NCI-H2196 (cell line): ENCODE measurements around the gene PDK4.
A peak's percentile ranks its signal among the peaks of the same experiment; 100 is the strongest.

Source experiments
- DNase-seq: peaks from one replicate; lab custom pipeline; 2025; ENCODE audit not compliant: unreplicated experiment; lab: John Stamatoyannopoulos, UW

The PDK4 gene

GRCh38 chr7:95596198-95597063 lies at the start of gene PDK4:
Gene PDK4 (minus strand): TSS chr7:95596516. CDS start chr7:95596293, 223 bp downstream.
- peak; percentile 91 for DNase-seq

- no peak for DNase-seq
These were observed 45.9 kb upstream of the PDK4 start for GRCh38 chr7:95642173-95642572.

- DNase-seq = no peak
These were observed 40.0 kb upstream of the PDK4 start for GRCh38 chr7:95636140-95636940.

- no peak for DNase-seq
These were observed 36.3 kb upstream of the PDK4 start for GRCh38 chr7:95632609-95633008.

GRCh38 chr7:95631527-95631926 lies 35.2 kb upstream of the PDK4 start:
- DNase-seq = no peak

GRCh38 chr7:95630702-95631458 lies 34.6 kb upstream of the PDK4 start:
- DNase-seq = no peak

- peak; percentile 60 for DNase-seq
These were observed 32.6 kb upstream of the PDK4 start for GRCh38 chr7:95628831-95629439.

GRCh38 chr7:95623788-95624187 lies 27.5 kb upstream of the PDK4 start:
- DNase-seq = no peak

- DNase-seq = no peak
These were observed 26.5 kb upstream of the PDK4 start for GRCh38 chr7:95622859-95623258.

GRCh38 chr7:95622001-95622549 lies 25.8 kb upstream of the PDK4 start:
- DNase-seq = no peak

GRCh38 chr7:95621404-95621803 lies 25.1 kb upstream of the PDK4 start:
- DNase-seq = no peak

GRCh38 chr7:95620631-95621030 lies 24.3 kb upstream of the PDK4 start:
- DNase-seq = no peak

GRCh38 chr7:95619921-95620320 lies 23.6 kb upstream of the PDK4 start:
- no peak for DNase-seq

GRCh38 chr7:95619517-95619916 lies 23.2 kb upstream of the PDK4 start:
- DNase-seq = no peak

- no peak for DNase-seq
These were observed 18.2 kb upstream of the PDK4 start for GRCh38 chr7:95614442-95614940.

GRCh38 chr7:95611224-95611623 lies 14.9 kb upstream of the PDK4 start:
- DNase-seq = no peak

- DNase-seq = peak; percentile 72
These were observed 13.1 kb upstream of the PDK4 start for GRCh38 chr7:95609277-95609971.

- peak; percentile 52 for DNase-seq
These were observed 12.2 kb upstream of the PDK4 start for GRCh38 chr7:95608359-95609173.

GRCh38 chr7:95607561-95607960 lies 11.2 kb upstream of the PDK4 start:
- DNase-seq = no peak
